GDM1 (cell line): Measurements from ENCODE around the gene HDAC4.

ENCODE experiments used
- DNase-seq: peaks from one replicate; lab custom pipeline; 2025; lab: John Stamatoyannopoulos, UW

HDAC4 gene

DNA sequence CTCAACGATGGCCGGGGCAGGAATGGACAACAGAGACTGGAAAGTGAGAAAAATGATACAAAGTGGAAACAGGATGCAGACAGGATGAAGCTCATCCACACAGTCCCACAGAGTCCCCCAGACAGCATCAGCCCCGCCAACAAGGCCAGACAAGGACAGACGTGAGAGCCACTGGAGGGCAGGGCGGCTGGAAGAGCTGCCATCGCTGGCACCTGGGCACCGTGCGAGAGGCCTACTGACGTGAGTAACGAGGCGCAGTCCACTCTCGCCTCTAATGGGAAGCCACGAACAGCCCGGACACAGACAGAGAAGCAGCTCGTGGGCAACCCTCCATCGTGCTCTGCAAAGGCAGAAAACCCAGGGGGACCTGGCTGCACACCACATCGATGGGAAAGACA lies 17.1 kb downstream of the HDAC4 start:
- DNase-seq, result no peak

DNA sequence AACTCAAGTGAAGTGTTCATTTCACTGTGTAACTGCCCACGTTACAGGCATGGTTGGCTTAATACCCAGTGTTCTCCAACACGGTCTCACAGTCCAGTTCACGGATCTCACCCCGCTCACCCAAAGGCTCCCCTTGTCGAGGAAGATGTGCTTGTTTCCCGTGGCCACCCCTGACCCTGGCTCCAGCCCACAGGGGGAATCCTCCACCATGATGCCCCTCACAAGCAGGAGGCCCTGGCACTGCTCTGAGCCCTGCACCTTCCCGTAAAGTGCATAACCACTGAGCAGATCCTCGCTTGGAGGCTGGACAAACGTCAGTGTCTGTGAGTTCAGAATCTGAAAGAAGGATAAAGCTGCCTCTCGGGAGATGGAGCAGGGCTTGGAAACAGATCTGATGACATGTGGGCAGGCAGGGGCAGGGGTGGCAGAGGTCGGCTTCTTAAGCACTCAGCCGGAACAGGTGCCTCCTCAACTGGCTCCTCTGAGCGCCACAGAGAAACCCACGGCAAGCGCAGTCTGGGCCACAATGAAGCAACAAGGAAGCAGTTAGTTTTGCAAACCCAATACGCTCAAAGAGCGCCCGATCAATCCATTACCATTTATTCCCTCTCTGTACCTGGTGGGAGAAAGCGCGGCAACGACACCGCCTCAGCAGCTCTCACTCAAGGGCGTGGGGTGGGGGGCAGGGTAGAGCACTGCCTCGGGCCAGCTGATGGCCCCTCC lies 17.6 kb downstream of the HDAC4 start:
- no peak for DNase-seq

DNA sequence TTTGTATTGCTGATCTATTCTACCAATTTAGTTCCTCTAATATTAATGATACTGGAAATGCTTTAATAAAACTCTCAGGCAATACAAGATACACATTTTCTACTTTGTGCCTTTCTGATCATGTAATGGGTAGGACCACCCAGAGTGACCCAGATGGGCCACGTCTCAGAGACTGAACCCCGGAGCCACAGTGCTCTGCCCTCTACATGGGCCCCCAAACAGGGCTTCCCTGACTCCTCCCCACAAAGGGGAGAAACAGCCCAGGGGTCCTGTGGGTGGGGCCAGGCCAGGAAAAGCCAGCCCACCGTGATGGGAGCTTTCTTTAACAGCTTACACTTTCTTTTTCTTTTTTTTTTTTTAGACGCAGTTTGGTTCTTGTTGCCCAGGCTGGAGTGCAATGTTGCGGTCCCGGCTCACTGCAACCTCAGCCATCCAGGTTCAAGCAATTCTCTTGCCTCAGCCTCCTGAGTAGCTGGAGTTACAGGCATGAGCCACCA lies 18.4 kb downstream of the HDAC4 start:
- no peak for DNase-seq

DNA sequence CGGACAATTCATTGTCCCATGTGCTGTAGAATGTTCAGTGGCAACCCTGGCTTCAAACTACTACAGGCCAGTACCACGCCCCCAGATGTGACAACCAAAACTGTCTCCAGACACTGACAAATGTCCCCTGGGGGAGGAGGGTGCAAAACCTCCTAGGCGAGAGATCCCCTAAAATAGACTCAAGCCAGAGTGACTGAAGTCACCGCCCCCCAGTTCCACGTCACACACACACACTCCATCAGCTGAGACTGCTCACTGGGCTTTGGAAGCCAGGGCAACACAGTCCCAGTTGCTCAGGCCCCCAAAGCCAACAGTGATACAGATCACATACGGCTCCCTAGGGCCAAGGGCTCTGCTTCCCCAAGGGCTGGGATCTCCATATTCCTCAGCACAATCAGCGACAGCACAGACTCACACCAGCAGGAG lies 19.1 kb downstream of the HDAC4 start:
- no peak for DNase-seq

DNA sequence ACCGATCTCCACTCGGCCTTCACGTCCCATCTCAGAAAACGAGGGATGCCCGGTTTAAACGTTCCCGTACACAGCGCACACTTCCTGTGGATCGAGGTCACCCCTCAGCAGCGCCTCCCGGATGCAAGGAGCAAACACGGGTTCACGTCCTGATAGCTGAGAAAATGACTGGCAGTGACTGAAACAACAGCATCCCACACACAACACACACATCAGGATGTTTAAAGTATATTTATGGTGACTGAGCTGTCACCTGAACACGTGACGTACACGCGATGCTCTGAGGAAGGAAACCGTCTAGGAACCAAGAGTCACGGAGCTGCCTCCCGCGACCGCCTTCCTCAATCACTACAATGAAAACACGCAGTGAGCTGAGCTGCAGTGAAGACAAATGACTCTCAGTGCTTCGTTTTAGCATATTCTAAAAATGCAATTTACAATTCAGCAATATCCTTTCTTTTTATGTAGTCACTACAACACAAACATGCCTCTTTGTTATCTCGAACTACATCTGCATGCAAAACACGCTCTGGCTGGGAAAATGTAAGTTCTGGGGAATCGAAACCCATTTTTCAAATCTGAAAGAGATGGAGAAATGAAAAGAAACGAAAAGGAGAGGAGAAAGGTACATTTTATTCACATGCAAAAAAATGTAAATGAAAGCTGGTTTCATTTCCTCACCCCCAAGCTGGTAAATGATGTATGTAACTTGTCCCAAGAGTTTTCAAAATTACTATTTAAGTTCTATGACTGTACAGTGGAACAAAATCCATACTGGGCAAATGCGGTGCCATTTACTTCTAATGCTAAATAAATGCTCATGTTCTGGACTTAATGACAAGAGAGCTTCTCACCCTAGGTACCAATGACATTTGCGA lies 19.8 kb downstream of the HDAC4 start:
- no peak for DNase-seq

DNA sequence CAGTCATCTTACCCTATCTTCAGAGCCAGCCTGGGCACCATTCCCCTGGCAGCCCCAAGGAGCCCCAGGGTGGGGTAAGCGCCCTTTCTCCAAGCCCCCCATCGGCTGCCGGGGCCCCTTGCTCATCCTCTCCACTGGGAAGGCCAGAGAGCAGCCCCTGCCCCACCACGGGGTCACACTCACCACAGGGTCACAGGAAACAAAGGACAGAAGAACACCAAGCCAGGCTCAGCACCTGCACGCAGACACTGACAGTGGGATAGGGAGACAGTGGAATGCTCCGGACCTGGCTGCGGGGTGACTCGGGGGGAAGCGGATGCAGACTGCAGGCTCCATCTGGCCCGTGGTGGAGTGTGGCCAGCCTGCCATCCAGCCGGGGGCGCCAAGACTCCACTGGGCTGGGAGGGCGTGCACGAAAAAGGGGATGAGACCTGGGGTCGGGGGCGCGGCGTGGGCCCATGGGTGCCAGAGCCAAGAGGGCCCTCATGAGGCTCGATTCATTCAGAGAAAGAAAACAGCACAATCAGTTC lies 21.1 kb downstream of the HDAC4 start:
- DNase-seq, result no peak

DNA sequence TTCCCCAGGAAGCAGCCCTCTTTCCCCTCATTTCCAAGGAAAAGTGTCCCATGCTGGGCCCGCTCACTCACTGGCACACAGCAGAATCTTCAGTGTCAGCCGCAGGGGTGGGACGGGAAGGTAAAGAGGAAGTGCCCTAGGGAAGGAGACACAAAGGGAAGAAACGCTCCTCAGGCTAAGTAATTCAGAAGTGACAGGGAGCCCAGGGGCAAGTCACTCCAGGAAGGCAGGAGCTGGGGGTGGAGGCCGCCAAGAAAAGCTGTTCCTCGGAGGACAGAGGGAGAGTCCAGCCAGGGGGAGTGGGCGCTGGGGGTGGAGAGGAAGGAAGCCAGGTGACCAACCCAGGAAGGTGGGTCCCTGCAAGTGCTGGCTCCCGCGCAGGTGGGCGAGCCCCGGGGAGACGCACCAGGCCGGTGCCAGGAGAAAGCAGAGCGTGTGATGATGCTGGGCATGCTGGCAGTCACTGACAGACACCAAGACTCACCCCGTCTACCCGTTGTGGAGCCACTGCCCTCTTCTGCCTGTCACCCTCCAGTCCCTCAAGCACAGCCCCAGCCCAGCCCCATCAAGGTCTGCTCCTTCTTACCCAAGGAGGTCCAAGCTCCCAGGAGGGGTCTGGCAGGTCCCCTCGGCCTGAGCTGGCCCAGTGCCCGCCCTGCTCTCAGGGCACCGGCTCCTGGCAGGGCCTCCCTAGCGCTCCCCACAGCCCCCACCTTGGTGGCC lies 21.7 kb downstream of the HDAC4 start:
- no peak for DNase-seq

DNA sequence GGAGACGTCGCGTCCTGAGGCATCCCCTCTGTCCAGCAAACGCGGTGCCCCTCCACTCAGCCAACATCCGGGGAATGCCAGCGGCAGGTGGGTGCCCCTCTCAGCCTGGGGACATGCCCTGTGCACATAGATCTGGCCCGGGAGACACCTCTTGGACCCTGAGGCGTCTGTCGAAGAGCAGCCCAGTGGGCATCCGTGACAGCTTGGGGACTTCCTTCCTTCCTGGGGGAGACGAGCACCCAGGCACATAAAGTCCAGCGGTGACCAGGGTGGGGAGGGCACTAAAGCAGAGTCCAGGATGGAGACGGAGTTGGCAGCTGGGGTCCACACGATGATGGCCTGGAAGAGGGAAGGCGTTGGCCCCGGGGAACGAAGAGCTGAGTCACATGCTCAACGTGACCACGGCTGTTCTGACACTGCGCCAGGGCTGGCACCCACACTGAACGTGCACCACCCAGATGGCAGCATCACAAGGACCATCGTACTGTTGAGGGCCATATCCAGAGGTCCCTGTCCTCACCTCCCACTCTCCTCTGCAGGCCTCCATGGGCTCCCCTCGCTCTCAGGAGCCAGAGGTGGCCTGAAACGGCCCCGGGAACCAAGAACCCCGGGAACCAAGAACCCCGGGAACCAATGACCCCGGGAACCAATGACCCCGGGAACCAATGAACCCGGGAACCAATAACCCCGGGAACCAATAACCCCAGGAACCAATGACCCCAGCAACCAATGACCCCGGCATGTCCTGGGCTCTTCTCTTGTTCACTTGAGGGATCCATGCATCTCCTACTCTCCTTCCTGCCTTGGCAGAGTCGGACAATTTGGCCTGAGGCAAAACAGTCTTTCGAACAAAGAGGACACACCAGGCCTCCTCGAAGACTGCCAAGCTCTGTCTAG lies 22.6 kb downstream of the HDAC4 start:
- DNase-seq, result no peak

DNA sequence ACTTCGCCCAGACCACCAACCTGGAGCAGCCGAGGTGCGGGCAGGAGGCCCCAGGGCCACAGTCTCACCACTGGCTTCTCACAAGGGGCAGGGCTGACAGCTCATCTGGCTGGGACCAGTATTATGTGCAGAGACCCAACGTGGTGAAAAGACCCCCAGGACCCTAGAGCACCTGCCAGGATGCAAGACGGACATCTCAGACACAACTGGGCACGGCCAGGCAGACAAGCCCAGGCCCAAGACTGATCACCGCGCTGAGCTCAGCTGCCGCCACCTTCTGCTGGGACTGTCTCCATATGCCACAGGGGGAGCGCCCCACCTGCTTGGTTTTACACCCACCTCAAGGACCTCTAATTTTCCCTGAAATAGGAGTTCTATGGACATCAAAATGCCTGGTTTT lies 23.2 kb downstream of the HDAC4 start:
- no peak for DNase-seq

DNA sequence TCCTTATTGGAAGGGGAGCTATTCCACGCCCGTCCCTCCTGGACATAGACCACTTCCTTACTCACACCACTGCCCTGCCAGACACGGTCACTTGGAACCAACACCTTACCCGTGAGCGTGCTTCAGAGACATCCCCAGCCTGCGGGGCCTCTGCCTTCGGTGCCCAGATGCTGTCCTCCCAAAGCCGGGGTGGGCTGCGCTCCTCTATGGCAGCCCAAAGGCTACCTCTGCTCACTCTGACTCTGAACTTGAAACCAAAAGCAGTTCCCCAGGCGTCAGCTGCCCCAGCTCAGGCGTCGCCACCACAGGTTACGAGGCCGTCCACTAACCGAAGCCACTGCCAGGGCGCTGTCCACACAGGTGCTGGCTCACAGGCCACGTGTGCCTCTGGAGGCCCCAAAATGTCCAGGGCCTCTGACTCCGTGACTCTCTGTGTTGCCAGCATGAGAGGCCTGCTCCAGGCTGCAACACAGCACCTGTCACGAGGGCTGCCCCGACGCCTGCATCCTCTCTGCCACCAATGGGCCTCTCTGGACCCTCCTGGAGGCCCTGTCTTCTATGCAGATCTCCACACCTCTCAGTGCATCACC lies 23.8 kb downstream of the HDAC4 start:
- DNase-seq, result no peak

DNA sequence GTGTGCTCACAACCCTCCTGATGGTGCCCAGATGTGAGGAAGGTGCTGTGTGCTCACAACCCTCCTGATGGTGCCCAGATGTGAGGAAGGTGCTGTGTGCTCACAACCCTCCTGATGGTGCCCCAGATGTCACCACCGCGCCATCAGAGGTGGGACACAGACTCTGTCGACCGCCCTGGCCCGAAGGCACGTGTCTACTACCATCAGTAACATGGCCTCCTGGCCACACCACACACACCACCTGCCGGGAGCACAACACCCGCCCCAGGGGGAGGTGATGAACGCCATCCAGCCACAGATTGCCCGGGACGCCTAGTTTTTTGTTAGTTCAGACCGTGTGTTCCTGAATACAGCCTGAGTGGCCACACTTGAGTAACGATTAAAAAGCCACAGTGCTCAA lies 24.5 kb downstream of the HDAC4 start:
- DNase-seq, result no peak

DNA sequence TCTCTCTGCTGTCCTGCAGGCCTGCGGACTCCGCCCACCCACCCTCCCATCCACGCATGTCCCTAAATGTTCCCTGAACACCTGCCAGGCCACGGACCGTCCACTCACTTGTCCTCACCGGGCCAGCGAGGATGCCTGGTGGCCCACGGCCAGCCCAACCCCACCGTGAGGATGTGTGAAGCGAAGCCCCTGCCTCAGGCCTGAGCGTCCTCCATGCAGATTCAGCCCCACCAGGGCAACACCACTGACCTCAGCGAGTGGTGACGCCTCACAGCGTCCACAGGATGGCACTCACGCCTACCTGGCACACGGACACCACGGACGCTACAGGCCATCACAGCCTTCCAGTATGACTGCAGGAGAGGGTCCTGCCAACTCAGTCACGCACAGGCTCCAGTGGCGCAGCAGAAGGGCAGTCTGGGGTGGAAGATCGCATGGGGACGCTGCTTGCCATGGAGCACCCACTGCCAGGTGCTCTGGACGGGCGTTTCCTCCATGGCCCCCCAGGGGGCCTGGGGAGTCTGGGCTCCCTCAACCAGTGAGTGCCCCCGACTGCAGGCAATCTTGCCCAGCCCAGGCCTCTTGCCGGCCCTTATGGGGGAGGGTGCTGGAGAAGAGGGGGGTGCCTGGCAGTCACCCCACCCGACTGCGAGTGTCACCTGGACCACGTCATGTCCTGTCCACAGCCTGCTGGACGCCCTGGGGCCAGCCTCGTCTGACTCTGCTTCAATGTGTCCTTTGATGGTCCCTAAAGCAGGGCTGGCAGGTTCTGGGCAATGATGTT lies 25.4 kb downstream of the HDAC4 start:
- DNase-seq, result no peak

DNA sequence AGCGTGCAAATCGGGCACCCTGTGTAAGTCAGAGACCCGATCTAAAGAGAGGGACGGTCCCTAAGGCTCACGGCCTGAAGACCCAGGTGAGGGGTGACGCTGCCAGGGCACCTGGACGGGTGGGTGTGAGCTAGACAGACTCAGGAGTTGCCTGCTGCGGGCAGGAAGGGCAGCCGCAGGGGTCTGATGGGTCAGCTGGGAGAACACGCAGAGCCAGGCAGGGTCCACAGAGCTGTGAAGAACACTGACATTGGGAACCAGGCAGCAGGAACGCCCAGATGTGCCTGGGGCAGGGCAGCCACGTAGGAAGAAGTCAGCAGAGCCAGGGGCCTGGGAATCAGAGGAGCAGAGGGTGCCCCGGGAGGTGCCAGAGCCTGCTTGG lies 25.9 kb downstream of the HDAC4 start:
- no peak for DNase-seq

DNA sequence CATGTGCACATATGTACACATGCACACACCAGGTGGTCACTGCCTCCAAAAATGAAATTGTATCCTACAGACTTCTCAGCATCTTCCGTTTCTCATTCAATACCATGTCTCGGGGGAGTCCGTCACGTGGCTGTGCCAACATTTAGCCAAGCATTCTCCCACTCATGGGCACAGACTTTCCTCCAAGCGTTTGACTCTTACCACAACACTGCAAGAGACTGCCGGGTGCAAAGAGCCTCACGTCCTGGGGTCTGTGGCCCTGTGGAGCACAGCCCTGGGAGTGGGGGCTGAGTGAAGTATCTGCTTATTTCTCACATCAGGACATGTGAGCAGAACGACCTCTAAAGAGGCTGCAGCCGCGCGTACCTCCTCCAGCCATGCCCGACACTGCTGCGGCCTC lies 28.0 kb downstream of the HDAC4 start:
- no peak for DNase-seq

DNA sequence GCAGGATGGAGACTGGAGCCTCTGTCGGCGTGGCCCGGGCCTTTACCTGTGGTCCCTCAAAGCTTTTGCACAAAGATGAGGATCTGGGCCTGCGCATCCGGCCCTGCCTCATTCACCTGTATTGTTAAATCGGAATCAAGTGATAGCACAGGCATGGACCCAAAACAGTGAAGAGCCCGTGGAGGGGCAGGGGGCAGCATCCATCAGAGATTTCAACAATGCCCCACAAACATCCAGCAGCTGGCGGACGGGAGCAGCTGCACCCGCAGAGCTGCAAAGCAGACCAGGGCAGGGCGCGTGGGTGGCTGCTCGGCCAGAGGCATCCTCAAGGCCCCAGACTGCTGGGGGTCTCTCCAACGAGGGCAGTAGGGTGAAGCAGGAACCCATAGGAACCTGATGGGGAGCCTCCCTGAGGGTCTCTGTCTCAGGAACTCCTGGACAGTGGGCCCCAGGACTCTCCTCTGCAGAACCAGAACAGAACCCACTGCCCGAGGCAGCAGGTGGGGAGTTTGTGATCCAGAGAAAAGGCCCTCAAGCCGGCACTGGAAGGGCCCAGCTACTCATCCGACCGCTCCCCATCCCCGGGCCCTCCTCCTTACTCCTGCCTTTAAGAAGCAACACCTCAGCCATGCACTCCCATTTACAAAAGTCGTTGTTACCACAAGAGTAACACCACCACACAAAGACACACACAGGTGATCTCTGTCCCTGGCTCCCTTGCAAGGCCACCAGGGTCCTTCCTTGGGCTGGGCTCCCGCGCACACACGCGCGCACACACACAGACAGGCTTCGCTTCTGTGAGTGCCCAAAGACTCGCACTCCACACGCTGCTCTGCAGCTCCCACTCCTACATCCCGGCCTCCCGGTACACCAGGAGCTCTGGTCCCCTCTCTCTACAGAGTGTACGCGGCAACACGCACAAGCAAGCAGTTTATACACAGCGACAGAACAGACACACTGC lies 28.8 kb downstream of the HDAC4 start:
- DNase-seq, result no peak

DNA sequence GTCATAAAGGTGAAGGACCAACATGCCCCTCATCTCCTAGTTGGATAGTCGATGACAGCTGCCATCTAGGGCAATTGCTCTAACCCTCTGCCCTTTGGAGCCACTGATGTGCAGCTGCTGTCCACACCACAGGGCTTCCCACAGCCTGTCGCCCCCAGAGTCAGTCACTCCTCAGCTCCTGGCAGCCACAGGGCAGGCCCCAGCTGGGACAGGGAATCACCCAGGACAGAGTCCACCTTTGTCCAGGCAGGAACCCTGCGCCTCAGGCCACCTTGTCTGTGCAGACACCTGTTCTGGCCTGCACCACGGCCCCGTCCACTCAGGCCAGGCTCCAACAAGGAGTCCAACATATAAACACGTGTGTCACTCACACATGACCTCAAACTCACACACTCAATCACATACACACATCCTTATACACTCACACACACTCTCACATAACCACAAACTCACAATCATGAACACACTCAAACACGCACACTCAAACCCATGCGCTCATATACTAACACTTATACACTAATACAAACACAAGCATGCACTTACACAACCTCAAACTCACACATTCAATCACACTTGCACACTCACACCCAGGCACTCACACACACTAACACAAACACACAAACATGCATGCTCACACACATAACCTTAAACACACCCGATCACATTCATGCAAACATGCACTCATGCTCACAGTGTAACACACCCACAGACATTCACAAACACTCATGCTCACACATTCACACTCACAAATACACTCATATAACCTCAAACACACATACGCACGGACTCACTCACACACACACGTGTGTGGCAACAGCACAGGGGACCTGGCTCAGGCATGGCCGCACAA lies 29.7 kb downstream of the HDAC4 start:
- DNase-seq, result no peak

DNA sequence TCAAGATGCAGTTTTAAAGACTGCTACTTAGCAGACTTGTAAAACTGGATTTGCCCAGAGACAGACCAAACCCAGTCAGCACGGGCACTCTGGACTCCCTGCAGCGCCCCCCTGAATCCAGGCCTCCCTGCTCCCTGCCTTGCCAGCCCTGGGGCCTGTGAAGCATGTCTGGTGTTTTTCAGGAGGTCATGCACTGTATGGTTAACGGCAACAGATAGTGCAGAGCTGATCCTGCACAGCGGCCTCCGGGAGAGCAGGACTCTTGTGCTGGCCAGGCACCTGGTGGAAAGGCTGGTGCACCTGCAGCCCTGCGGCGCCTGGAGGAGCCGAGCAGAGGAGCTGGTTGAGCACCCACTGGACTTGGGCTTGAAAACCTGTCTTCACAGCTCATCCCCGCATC lies 30.4 kb downstream of the HDAC4 start:
- no peak for DNase-seq

DNA sequence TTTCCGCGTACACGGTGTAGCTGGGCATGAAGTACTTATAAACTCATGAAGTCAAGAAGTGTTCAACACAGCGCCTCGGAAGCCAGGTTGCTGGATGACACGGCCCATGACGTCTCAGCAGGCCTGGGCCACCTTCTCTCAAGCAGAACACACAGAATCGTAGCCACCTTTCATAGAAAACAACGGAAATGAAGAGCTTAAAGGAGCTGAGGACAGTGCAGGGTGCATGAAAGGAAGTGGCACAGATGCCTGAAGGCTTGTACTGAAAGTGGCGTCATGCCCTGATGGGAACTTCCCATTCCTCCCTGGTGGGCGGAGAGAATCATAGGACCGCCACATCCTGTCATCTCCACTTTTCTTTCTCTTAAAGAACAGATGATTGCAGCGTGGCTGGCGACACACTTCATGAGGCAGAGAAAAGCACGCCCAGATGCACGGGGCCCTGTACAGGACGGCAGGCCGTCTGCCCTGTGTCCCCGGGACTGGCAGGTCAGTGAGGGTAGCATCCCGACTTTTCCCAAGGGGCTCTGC lies 31.1 kb downstream of the HDAC4 start:
- no peak for DNase-seq
